Ishikawa (cell line): Measurements from ENCODE around the gene CHPF2.

Source experiments
- CEBPB ChIP-seq: IDR thresholded peaks from 2 replicates; pipeline ENCODE4 v1.6.1; 2012
- CREB1 ChIP-seq: IDR thresholded peaks from 2 replicates; pipeline ENCODE4 v1.6.1; 2012; ENCODE audit warnings: low read depth
- EGR1 ChIP-seq: IDR thresholded peaks from 2 replicates; pipeline ENCODE4 v1.6.1; 2012
- EP300 ChIP-seq: IDR thresholded peaks from 2 replicates; pipeline ENCODE4 v1.6.1; 2012; ENCODE audit warnings: borderline replicate concordance
- FOXM1 ChIP-seq: IDR thresholded peaks from 2 replicates; pipeline ENCODE4 v1.6.1; 2012; ENCODE audit warnings: low read depth, borderline replicate concordance
- NFIC ChIP-seq: IDR thresholded peaks from 2 replicates; pipeline ENCODE4 v1.6.1; 2012
- RAD21 ChIP-seq: IDR thresholded peaks from 2 replicates; pipeline ENCODE4 v1.6.1; 2012; ENCODE audit warnings: low read depth
- TAF1 ChIP-seq: IDR thresholded peaks from 2 replicates; pipeline ENCODE4 v1.6.1; 2012; ENCODE audit warnings: low read depth, mild to moderate bottlenecking
- TCF12 ChIP-seq: IDR thresholded peaks from 2 replicates; pipeline ENCODE4 v1.6.1; 2012; ENCODE audit warnings: low read depth
- TEAD4 ChIP-seq: IDR thresholded peaks from 2 replicates; pipeline ENCODE4 v1.6.1; 2012
- YY1 ChIP-seq: IDR thresholded peaks from 2 replicates; pipeline ENCODE4 v1.6.1; 2012; ENCODE audit warnings: low read depth
- ZBTB7A ChIP-seq: IDR thresholded peaks from 2 replicates; pipeline ENCODE4 v1.6.1; 2012; ENCODE audit warnings: low read depth
- TF ChIP-seq, protein P1 (sequence below): IDR thresholded peaks from 2 replicates; pipeline ENCODE4 v1.6.1; 2012
- TF ChIP-seq, protein P2 (sequence below): IDR thresholded peaks from 2 replicates; pipeline ENCODE4 v1.6.1; 2012; ENCODE audit warnings: low read depth, mild to moderate bottlenecking
- TF ChIP-seq, protein P3 (sequence below): IDR thresholded peaks from 2 replicates; pipeline ENCODE4 v1.6.1; 2012

CHPF2 gene

DNA sequence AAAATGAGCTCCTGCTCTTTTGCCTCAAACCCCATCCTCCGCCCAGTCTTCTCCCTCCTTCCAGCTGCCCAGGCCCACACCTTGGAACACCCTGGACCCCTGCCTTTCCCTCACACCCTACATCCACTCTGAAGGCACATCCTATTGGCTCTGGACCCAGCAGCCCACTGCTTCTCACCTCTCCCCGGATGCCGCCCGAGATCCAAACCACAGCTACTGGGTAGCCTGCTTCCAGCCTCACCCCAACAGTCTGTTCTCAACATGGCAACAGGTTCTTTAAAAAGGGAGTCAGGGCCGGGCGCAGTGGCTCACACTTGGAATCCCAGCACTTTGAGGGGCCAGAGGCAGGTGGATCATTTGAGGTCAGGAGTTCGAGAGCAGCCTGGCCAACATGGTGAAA, 25.7 kb downstream of the CHPF2 start:
- TF ChIP-seq, protein P1, sequence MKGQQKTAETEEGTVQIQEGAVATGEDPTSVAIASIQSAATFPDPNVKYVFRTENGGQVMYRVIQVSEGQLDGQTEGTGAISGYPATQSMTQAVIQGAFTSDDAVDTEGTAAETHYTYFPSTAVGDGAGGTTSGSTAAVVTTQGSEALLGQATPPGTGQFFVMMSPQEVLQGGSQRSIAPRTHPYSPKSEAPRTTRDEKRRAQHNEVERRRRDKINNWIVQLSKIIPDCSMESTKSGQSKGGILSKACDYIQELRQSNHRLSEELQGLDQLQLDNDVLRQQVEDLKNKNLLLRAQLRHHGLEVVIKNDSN: no peak

DNA sequence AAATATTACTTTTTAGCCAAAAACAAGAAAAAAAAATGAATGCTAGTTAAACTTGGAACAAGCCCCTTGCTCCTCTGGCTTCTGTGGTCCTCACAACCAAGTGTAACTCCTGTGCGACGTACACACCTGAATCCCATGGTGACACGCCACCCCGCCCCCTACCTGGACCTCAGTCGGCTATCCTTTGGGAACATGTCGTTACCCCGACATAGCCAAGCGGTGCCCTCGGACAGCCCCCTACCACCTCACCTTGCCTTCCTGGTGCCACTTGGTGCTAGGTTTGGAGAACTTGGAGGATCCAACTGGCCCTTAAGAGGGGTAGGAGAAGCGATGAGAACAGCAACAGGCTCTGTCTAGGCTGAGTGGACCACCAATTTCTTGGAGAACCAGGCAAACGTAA, 28.2 kb downstream of the CHPF2 start:
- TF ChIP-seq TCF12 (no peak), ZBTB7A (no peak), EP300 (no peak), TAF1 (no peak), FOXM1 (no peak)
- TF ChIP-seq, protein P2, sequence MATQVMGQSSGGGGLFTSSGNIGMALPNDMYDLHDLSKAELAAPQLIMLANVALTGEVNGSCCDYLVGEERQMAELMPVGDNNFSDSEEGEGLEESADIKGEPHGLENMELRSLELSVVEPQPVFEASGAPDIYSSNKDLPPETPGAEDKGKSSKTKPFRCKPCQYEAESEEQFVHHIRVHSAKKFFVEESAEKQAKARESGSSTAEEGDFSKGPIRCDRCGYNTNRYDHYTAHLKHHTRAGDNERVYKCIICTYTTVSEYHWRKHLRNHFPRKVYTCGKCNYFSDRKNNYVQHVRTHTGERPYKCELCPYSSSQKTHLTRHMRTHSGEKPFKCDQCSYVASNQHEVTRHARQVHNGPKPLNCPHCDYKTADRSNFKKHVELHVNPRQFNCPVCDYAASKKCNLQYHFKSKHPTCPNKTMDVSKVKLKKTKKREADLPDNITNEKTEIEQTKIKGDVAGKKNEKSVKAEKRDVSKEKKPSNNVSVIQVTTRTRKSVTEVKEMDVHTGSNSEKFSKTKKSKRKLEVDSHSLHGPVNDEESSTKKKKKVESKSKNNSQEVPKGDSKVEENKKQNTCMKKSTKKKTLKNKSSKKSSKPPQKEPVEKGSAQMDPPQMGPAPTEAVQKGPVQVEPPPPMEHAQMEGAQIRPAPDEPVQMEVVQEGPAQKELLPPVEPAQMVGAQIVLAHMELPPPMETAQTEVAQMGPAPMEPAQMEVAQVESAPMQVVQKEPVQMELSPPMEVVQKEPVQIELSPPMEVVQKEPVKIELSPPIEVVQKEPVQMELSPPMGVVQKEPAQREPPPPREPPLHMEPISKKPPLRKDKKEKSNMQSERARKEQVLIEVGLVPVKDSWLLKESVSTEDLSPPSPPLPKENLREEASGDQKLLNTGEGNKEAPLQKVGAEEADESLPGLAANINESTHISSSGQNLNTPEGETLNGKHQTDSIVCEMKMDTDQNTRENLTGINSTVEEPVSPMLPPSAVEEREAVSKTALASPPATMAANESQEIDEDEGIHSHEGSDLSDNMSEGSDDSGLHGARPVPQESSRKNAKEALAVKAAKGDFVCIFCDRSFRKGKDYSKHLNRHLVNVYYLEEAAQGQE: no peak

DNA sequence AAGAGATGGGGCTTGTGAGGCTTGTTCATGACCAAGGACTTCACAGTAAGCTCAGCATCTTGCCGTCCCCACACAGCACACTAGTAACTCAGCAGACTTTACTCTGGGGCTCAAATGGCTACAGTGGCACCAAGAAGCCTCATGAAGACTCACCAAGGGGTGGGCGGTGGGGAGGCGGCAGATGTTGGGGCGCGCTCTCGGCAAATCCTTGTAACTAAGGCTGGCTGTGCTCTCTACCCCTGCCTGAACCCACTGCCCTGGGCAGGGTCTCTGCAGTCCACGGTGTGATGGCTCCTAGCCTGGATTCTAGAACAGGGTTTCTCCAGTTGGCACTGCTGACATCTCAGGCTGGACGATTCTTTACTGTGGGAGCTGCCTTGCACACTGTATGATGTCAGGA, 28.6 kb downstream of the CHPF2 start:
- no peak for TF ChIP-seq RAD21
- no peak for TF ChIP-seq TCF12
- TF ChIP-seq, protein P1: no peak
- TF ChIP-seq EGR1: no peak
- no peak for TF ChIP-seq TEAD4
- no peak for TF ChIP-seq EP300
- TF ChIP-seq, protein P3, sequence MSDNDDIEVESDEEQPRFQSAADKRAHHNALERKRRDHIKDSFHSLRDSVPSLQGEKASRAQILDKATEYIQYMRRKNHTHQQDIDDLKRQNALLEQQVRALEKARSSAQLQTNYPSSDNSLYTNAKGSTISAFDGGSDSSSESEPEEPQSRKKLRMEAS: no peak
- TF ChIP-seq NFIC: no peak
- no peak for TF ChIP-seq CREB1
- no peak for TF ChIP-seq FOXM1
- TF ChIP-seq, protein P2: no peak
- no peak for TF ChIP-seq CEBPB
- no peak for TF ChIP-seq TAF1
- TF ChIP-seq YY1: no peak

DNA sequence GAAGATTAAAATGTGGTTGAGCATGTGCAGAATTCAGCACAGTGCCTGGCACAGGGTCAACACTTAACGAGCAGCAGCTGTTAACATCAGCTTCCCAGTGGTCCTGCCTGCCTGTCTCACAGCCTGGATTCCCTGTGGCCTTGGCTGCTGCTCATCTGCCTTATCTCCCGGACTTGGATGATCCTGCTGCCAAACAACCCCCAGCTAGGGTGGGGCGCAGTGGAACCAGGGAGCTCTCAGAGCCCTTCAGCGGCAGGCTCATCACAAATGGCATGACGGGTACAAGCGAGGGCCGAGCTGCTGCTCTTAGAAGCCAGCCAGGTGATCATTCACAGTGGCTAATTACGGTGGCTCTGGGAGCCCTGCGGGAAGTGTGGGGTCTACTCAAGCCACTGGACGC, 29.2 kb downstream of the CHPF2 start:
- TF ChIP-seq TCF12: no peak
- TF ChIP-seq, protein P2: no peak
- no peak for TF ChIP-seq FOXM1
- no peak for TF ChIP-seq EGR1
- TF ChIP-seq TAF1: no peak
- no peak for TF ChIP-seq CEBPB
- no peak for TF ChIP-seq EP300
- TF ChIP-seq, protein P3: no peak

DNA sequence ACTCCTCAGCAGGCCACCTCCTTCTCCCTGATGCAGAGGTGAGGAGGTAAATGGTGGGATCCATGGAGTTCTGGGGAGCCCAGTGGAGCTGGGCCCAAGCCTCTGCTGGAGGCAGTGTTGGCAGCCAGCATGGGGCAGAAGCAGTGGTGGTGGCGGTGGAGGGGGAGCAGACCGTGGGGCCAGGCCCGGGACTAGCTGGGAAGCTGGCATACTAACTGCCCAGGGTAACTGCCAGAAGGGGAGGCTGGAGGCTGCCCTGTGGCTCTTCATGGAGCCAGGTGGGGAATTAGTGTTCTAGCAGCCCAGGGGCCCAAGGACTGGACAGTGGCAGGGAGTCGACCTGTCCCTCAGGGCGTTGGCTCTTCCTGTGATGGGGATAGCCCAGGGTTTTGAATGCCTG, 32.3 kb downstream of the CHPF2 start:
- TF ChIP-seq NFIC (no peak), EGR1 (no peak), TEAD4 (no peak), FOXM1 (no peak), CREB1 (no peak), EP300 (no peak), RAD21 (no peak), YY1 (no peak), TCF12 (no peak), TAF1 (no peak), CEBPB (no peak), ZBTB7A (no peak)
- TF ChIP-seq, protein P3: no peak
- TF ChIP-seq, protein P1: no peak
- TF ChIP-seq, protein P2: no peak
